Adrenal gland (tissue), 5 donors: ENCODE measurements around the gene PRAMEF15.
"Not testable (repeated sequence)": the region's sequence is repeated elsewhere in the genome, so short reads cannot be mapped to it uniquely, and the experiment has no call there.

Experiments
- POLR2A ChIP-seq, 2 donors: fragments of 450-650 bp; IDR thresholded peaks; one replicate each; pipeline ENCODE4 v1.6.1; 2017; ENCODE audit warnings: antibody characterized with exemption in 2 of 2, mild to moderate bottlenecking in 2 of 2, moderate library complexity in 1 of 2
- TF ChIP-seq, protein P1 (sequence below), 6 experiments: fragments of 450-650 bp in 4 of 6; fragments of 200-600 bp in 2 of 6; sonication (generic) in 1 of 6; IDR thresholded peaks; 1 replicate in 5 of 6; 2 replicates in 1 of 6; pipeline versions ENCODE4 v1.5.1 to v1.8.0; 2016 to 2021; ENCODE audit warnings: antibody characterized with exemption in 6 of 6, mild to moderate bottlenecking in 2 of 6, moderate library complexity in 1 of 6
- donor health status: DM: no; HTN: no; CAD: no.

DNA sequence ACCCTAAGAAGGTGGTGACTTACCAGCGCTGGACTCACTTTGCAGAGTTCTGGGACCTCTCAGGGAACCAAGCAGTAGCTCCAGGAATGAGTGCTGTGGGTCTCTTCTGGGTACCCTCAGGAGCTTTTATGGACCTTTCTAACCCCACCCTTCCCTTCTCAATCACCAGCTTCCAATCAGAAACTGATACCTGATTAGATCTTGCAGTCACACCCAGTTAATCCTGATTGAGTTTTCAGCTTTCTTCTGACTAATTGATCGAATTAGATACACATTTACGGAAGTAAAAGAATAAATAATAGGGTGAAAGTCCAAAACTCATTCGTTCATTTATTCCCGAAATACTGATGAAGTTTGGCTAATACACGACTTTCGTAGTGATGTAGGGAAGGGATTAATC, 31.7 kb downstream of the PRAMEF15 start, which contains the start of gene PRAMEF14:
- TF ChIP-seq, protein P1, sequence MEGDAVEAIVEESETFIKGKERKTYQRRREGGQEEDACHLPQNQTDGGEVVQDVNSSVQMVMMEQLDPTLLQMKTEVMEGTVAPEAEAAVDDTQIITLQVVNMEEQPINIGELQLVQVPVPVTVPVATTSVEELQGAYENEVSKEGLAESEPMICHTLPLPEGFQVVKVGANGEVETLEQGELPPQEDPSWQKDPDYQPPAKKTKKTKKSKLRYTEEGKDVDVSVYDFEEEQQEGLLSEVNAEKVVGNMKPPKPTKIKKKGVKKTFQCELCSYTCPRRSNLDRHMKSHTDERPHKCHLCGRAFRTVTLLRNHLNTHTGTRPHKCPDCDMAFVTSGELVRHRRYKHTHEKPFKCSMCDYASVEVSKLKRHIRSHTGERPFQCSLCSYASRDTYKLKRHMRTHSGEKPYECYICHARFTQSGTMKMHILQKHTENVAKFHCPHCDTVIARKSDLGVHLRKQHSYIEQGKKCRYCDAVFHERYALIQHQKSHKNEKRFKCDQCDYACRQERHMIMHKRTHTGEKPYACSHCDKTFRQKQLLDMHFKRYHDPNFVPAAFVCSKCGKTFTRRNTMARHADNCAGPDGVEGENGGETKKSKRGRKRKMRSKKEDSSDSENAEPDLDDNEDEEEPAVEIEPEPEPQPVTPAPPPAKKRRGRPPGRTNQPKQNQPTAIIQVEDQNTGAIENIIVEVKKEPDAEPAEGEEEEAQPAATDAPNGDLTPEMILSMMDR (IDR thresholded peaks at IDR 0.05) = not testable (repeated sequence)
- TF ChIP-seq POLR2A (IDR thresholded peaks at IDR 0.05) = not testable (repeated sequence)
